KOPT-K1 (cell line): ENCODE results near the gene CDK14.
"Not testable (repeated sequence)": the region's sequence is repeated elsewhere in the genome, so short reads cannot be mapped to it uniquely, and the experiment has no call there.

Experiments
- H3K27ac ChIP-seq: fragments of 200-600 bp; sonication (generic); 2 replicates; pipeline ENCODE4 v1.5.1; 2016; ENCODE audit warnings: antibody characterized with exemption, mild to moderate bottlenecking, low read depth, low read length; ENCODE audit not compliant: poor library complexity, severe bottlenecking
- H3K36me3 ChIP-seq: fragments of 200-600 bp; sonication (generic); 2 replicates; pipeline ENCODE4 v1.5.1; 2017; ENCODE audit warnings: antibody characterized with exemption, mild to moderate bottlenecking, low read length, moderate library complexity; ENCODE audit not compliant: insufficient read depth
- H3K9me3 ChIP-seq: fragments of 200-600 bp; sonication (generic); 2 replicates; pipeline ENCODE4 v1.5.1; 2017; ENCODE audit warnings: antibody characterized with exemption, low read length, mild to moderate bottlenecking; ENCODE audit not compliant: insufficient read depth, poor library complexity, severe bottlenecking

CDK14 gene

GRCh38 chr7:91164506-91164905 lies 568.4 kb downstream of the CDK14 start:
- H3K27ac ChIP-seq, result no peak overlapping the region
- no peaks in the 10 kb centered on the region for H3K9me3 ChIP-seq
- H3K36me3 ChIP-seq, result no peaks in the 10 kb centered on the region

GRCh38 chr7:91165006-91165845 lies 569.1 kb downstream of the CDK14 start:
- Histone ChIP-seq H3K36me3 (no peaks in the 10 kb centered on the region), H3K27ac (no peak overlapping the region), H3K9me3 (no peaks in the 10 kb centered on the region)

- Histone ChIP-seq H3K9me3 (no peaks in the 10 kb centered on the region), H3K27ac (no peak overlapping the region), H3K36me3 (no peaks in the 10 kb centered on the region)
These were observed 569.7 kb downstream of the CDK14 start for GRCh38 chr7:91165846-91166230.

- Histone ChIP-seq H3K9me3 (no peaks in the 10 kb centered on the region), H3K27ac (no peak overlapping the region), H3K36me3 (no peaks in the 10 kb centered on the region)
These were observed 573.0 kb downstream of the CDK14 start for GRCh38 chr7:91168871-91169829.

- no peaks in the 10 kb centered on the region for H3K36me3 ChIP-seq
- no peak overlapping the region for H3K27ac ChIP-seq
- no peaks in the 10 kb centered on the region for H3K9me3 ChIP-seq
These were observed 573.7 kb downstream of the CDK14 start for GRCh38 chr7:91169830-91170191.

GRCh38 chr7:91173265-91173664 lies 577.1 kb downstream of the CDK14 start:
- H3K9me3 ChIP-seq, H3K27ac ChIP-seq, H3K36me3 ChIP-seq: not testable (repeated sequence)

- Histone ChIP-seq H3K9me3 (no peaks in the 10 kb centered on the region), H3K36me3 (no peaks in the 10 kb centered on the region), H3K27ac (no peak overlapping the region)
These were observed 584.6 kb downstream of the CDK14 start for GRCh38 chr7:91180746-91181145.

- H3K27ac ChIP-seq, result no peak overlapping the region
These were observed 585.8 kb downstream of the CDK14 start for GRCh38 chr7:91181949-91182348.

GRCh38 chr7:91182819-91183764 lies 587.0 kb downstream of the CDK14 start:
- no peaks in the 10 kb centered on the region for H3K9me3 ChIP-seq
- no peak overlapping the region for H3K27ac ChIP-seq
- no peaks in the 10 kb centered on the region for H3K36me3 ChIP-seq

More at GRCh38 chr7:91181949-91182348, 585.8 kb downstream of the CDK14 start:
- no peaks in the 10 kb centered on the region for H3K9me3 ChIP-seq
- H3K36me3 ChIP-seq, result no peaks in the 10 kb centered on the region

- Histone ChIP-seq H3K27ac (no peak overlapping the region), H3K9me3 (no peaks in the 10 kb centered on the region), H3K36me3 (no peaks in the 10 kb centered on the region)
These were observed 589.6 kb downstream of the CDK14 start for GRCh38 chr7:91185771-91186170.

GRCh38 chr7:91187061-91187460 lies 590.9 kb downstream of the CDK14 start:
- Histone ChIP-seq H3K9me3 (no peaks in the 10 kb centered on the region), H3K36me3 (no peaks in the 10 kb centered on the region), H3K27ac (no peak overlapping the region)

GRCh38 chr7:91191771-91192170 lies 595.6 kb downstream of the CDK14 start:
- Histone ChIP-seq H3K27ac (no peak overlapping the region), H3K9me3 (no peaks in the 10 kb centered on the region)

GRCh38 chr7:91193141-91193540 lies 597.0 kb downstream of the CDK14 start:
- no peaks in the 10 kb centered on the region for H3K9me3 ChIP-seq
- no peak overlapping the region for H3K27ac ChIP-seq
- H3K36me3 ChIP-seq, result no peaks in the 10 kb centered on the region

More at GRCh38 chr7:91191771-91192170, 595.6 kb downstream of the CDK14 start:
- no peaks in the 10 kb centered on the region for H3K36me3 ChIP-seq

- no peaks in the 10 kb centered on the region for H3K9me3 ChIP-seq
- no peak overlapping the region for H3K27ac ChIP-seq
- no peaks in the 10 kb centered on the region for H3K36me3 ChIP-seq
These were observed 598.7 kb downstream of the CDK14 start for GRCh38 chr7:91194841-91195240.
